NCI-H146 (cell line): Measurements from ENCODE around the gene PYGM.
A peak's percentile ranks its signal among the peaks of the same experiment; 100 is the strongest.

Experiments used
- DNase-seq: peaks from one replicate; lab custom pipeline; 2025; lab: John Stamatoyannopoulos, UW

PYGM gene

DNA sequence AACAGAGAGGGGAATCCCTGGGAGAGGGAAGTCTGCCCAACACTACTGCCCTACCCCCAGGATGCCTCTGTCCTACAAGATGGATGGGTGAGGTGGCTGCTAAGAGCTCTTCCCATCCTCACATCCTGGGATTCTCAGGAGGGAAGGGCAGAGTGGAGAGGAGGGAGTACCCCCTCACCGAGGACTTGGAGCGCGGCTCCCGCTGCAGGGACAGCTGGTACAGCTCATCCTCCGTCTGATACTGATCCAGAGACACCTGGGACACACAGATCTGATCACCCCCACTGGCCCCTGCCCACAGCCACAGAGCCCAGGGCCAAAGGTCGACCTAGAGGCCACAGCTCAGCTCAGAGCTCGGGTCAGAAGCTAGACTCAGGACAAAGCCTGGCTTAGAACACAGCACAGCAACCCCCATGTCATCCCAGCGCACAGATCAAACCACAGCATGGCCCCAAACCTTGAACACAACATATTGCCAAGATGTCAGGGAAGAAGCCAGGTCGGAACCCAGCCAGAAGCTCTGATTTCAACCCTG lies 24.0 kb downstream of the PYGM start:
- no peak for DNase-seq

- DNase-seq, result no peak
Observed at GRCh38 chr11:64734811-64735724, 24.7 kb downstream of the PYGM start.

DNA sequence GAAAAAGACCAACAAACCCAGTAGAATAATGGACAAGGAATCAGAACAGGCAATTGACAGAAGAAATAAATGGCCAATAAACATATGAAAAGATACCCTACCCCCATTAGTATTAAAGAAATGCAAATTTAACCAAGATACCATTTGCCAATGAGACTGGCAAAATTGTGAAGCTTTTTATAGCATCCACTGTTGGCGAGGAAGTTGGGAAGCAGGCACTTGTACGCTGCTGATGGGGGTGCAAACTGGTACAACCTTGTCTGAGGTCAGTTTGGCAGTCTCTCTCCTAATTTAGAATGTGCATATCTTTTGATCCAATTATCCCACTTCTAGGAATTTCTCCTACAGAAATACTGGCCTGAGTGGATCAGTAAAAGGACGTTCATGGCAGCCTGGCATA lies 28.2 kb downstream of the PYGM start:
- DNase-seq, result no peak

- DNase-seq, result peak; percentile 58
Observed at GRCh38 chr11:64729851-64730382, 29.9 kb downstream of the PYGM start.

DNA sequence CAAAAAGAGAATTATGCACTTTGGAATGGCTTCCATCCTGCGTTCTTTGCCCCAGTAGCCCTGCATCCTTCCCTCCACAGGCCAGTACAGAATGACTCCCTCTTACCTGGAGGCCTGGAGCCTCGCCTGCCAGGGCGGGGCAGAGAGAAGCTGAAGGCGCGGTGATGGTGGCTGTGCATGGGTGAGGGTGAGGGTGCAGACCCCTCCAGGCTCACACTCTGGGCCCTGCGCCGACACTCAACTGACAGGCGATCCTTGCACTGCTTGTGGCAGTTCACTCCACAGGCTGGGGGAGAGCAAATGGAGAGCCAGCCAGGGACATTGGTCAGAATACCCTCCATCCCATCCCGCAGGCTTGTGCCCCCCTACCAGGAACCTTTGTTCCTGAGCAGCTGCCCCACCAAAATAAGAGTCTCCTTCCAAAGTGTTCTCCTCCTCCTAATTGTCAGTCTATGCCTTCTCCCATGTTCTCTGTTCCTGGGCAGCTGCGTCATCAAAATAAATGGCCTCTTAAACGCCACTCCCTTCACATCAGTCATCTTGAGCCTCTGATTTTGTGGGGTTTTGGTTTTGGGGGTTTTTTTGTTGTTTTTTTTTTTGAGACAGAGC lies 30.9 kb downstream of the PYGM start:
- DNase-seq, result no peak

GRCh38 chr11:64726867-64727530 lies 32.8 kb downstream of the PYGM start:
- no peak for DNase-seq

GRCh38 chr11:64726211-64726641 lies 33.5 kb downstream of the PYGM start:
- DNase-seq, result no peak

GRCh38 chr11:64724863-64725532 lies 34.8 kb downstream of the PYGM start:
- no peak for DNase-seq

- no peak for DNase-seq
Observed at GRCh38 chr11:64723907-64724862, 35.6 kb downstream of the PYGM start.

DNA sequence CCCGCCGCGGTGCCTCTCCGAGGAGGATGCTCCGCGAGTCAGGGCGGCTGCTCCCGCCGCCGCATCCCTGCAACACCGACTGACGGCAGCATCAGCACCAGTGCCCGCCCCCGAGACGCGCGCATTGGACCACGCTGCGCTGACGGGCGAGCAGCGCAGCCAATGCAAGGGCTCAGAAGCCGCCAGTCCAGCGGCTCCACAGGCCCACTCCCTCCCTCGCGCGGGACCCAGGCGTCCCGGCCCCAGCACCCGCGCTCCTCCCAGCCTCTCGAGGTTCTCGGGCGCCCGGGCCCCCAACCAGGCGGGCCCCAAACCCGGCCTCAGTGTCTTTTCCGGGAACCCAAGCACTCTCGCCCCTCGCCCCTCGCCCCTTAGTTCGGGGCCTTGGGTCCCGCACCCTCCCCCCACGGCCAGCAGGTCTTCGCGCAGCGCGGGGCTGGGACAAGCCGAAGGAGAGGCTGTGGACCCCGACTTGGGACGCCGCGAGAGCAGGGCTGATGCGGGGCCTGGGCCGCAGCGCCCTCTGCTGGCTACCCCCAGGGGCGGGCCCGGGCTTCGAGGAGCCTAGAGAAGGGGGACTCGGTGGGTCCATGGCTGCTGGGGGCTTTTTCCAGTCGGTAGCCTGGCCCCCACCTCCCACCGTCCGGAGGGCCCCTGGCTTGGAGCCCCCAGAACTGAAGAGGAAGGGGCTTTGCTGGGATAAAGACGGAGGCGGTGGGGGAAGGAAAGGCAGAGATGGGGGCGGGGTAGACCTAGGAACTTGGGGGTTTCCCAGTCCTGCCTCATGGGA lies 36.5 kb downstream of the PYGM start, which contains the start of gene NRXN2:
Gene NRXN2, minus strand, starts transcription at position 81 of the 790 bp plus-strand sequence. CDS start 9,498 bp downstream, outside the sequence.
- DNase-seq, result peak; percentile 92

GRCh38 chr11:64722141-64723065 lies 37.4 kb downstream of the PYGM start:
- DNase-seq, result no peak

DNA sequence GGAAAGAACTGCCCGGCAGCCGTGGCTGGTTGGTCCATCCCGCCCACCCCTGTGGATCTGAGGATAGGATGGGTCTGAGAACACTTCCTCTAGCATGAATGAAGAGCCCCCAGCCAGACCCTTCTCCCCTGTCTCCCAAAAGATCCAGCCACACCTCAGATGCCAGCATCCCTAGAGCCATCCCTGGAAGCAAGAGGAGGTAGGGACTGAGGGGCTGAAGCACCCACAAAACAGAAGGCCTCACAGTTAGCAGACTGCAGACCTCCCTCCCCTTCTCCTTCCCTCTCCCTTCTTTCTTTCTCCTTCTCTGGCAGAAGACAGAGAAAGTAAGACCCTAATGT lies 38.4 kb downstream of the PYGM start:
- DNase-seq, result no peak

DNA sequence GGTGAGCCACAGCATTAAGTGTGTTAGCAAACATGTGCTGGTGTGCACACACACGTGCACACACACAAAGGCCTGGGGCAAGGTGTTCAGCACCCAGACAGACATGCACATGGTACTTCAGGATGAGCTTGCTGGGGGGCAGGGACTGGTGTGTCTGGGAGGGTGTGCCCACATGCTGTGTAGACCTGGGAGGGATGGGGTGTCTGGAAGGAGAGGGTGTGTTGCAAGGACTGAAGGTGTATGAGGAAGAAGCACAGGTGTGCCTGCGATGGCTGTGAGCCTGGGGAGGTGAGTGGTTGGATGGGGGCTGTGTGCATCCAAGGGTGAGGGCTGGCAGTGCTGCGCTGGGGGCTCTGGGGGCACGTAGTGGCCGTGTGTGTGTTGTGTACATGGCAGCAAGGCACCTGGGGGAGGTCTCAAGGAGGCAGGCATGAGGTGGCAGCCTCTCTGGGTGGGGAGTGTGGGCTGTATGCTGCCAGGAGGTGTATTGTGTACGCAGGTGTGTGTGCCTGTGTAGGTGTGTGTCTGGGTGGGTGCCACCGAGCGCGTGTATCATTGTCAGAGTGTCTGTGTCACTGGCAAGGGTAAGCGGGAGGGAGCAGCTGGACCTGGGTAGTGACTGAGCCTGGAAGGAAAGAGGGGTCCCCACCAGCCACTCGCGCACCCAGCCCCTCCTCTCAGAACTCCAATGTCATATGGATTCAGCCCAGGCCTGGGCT lies 39.0 kb downstream of the PYGM start:
- no peak for DNase-seq

DNA sequence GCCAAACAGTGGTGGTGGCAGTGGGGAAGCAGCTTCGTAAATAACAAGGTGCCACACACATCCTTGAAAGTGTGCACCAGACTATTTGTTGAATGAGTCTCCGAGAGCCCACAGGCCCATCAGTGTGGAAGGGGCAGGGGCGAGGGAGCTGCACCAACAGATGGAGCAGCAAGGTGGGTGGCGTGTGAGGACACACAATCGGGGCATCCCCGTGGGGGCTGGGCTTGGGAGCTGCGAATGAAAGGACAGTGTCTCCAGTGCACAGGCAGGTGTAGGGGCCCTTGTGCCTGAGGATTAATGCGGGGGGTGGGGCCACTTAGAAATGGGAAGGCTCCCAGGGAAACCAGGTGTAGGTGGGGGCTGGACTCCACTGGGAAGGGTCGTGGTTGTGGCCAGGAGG lies 39.6 kb downstream of the PYGM start:
- DNase-seq, result no peak

- no peak for DNase-seq
Observed at GRCh38 chr11:64719406-64719805, 40.4 kb downstream of the PYGM start.

- no peak for DNase-seq
Observed at GRCh38 chr11:64718780-64719124, 41.0 kb downstream of the PYGM start.

GRCh38 chr11:64718084-64718779 lies 41.5 kb downstream of the PYGM start:
- DNase-seq, result no peak

- no peak for DNase-seq
Observed at GRCh38 chr11:64717268-64717578, 42.6 kb downstream of the PYGM start.
